IPS-20b (cell line): Measurements from ENCODE around the gene PRAC1.

Source experiments
- H3K27ac ChIP-seq: one replicate; pipeline ENCODE4 v1.5.1; 2013; ENCODE audit warnings: low read length
- H3K27me3 ChIP-seq: 2 replicates; pipeline ENCODE4 v1.6.1; 2013; ENCODE audit warnings: mild to moderate bottlenecking, low read length, inconsistent platforms; ENCODE audit not compliant: insufficient read depth
- H3K36me3 ChIP-seq: 2 replicates; pipeline ENCODE4 v1.6.1; 2013; ENCODE audit warnings: low read depth, mild to moderate bottlenecking, inconsistent platforms, low read length, moderate library complexity; ENCODE audit not compliant: insufficient read depth
- H3K4me1 ChIP-seq: 2 replicates; pipeline ENCODE4 v1.6.1; 2013; ENCODE audit warnings: mild to moderate bottlenecking, control low read depth, inconsistent platforms, low read length, moderate library complexity; ENCODE audit not compliant: insufficient read depth
- H3K4me3 ChIP-seq: 2 replicates; pipeline ENCODE4 v1.5.1; 2013; ENCODE audit warnings: mild to moderate bottlenecking, low read length, inconsistent platforms
- H3K9ac ChIP-seq: 2 replicates; pipeline ENCODE4 v1.6.1; 2013; ENCODE audit warnings: low read depth, mild to moderate bottlenecking, inconsistent platforms, low read length, moderate library complexity
- H3K9me3 ChIP-seq: 2 replicates; pipeline ENCODE4 v1.6.1; 2013; ENCODE audit warnings: mild to moderate bottlenecking, low read depth, low read length, inconsistent platforms; ENCODE audit not compliant: insufficient read depth

PRAC1 gene

DNA sequence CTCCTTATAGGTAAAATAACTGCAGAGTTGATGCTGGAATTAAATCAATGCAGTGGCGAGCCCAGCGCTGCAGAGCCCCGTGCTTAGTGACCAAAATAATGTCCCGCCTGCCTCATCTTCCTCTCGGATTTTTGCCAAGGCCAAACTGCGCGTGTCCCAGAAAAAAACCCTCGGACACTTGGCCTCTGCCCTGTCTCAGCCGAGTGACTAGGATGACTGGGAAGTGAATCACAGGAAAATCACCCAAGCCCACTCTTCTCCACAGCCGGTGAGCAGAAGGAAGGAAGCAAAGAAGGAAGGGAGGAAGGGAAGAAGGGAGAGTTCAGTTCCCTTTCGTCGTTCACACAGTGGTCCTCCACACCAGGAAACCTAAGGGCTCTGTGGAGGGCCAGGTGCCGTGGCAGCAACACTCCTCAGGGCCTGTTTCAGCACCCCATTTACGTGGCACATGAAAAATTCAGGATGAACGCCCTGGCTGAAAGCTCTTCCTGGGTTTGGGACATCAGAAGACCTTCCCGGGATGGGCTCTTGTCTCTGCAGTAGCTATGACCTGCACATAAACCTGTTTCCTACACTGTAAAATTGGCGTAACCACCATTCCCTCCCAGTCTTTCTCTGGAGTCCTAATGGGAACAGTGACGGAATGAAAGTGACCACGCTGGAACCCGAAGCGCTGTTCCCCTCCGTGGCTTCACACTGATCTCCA, 31.6 kb upstream of the PRAC1 start:
- Histone ChIP-seq H3K4me1 (no peaks in the 10 kb centered on the region), H3K27me3 (peaks cover 99% of the 10 kb centered on the region), H3K9ac (no peak overlapping the region), H3K27ac (no peak overlapping the region), H3K36me3 (no peaks in the 10 kb centered on the region), H3K9me3 (peaks cover 12% of the 10 kb centered on the region; the same call in 1 of the 2 replicates), H3K4me3 (no peak overlapping the region)

DNA sequence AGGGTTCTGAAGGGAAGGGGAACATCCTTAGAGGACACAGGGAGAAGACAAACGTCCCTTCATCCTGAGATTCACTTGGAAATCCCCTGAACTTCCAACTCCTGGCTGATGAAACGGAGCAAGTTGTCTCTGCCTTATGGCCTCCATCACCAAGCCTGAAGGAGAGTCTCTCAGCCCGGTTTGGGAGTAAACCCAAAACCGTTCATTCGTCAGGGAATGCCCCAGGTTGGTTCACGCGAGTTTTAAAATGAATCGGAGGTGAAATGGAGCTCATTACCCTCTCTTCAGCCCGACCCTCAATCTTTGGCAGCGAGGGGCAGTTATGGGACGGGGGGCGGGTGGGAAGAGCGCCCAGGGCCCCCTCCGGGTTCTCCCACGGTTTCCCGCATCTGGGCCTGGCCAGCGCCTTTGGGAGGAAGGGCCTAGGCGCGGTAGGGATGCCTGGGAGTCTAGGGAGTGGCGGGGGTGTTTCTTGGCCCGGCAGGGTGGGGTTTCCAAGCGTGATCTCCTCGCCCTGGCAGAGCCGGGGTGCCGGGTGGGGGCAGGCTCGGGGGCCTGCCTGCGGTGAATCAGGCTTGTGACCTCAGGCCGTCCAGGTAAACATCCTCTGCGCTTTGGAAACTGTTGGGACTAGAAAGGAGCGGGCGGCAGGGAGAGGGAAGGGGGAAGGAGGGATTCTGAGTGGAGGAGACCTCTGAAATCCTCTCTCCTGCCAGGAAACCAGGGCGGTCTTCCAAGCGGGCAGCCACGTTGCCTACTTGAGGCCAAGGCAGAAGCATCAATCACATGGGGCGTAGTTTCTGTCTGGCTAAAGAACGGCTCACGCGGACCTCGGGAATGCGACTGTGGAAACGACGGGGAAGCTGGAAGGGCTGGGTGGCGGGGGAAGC, 30.3 kb upstream of the PRAC1 start:
- H3K27me3 ChIP-seq, result peaks cover 100% of the 10 kb centered on the region
- no peak overlapping the region for H3K9ac ChIP-seq
- no peaks in the 10 kb centered on the region for H3K4me1 ChIP-seq
- no peaks in the 10 kb centered on the region for H3K36me3 ChIP-seq
- H3K9me3 ChIP-seq, result peaks cover 12% of the 10 kb centered on the region; the same call in 1 of the 2 replicates
- no peak overlapping the region for H3K4me3 ChIP-seq
- no peak overlapping the region for H3K27ac ChIP-seq

DNA sequence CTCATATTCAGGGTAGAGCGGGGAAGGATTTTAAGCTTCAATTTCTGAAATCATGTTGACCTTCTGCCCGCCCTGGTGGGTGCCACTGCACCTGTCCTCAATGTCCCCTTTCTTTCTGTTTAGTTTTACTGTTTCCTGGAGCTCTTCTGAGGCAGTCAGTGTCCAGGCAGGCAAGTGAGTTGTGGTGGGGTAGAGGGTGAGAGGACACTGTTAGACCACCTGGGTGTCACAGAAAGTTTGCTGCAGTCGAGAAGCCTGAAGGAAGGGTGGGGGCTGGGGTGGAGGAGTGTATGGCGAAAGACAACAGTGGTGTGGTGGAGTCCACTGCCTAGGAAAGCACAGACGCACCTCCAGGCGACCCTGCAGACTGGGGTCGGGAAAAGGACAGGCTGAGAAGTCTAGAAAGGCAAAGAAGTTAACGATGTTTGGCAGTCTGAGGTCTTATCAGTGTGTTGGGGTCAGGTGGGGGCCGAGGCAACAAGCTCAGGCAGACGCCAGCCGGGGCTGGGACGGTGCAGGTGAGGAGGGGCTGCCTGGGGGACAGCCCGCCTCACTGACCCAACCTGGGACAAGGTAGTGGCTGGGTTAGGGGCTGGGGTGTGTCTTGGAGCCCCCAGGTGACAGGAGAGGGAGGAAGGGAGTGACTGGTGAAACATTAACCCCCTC, 29.5 kb upstream of the PRAC1 start:
- H3K9ac ChIP-seq, result no peak overlapping the region
- H3K36me3 ChIP-seq, result no peaks in the 10 kb centered on the region
- H3K27ac ChIP-seq, result no peak overlapping the region
- peaks cover 100% of the 10 kb centered on the region for H3K27me3 ChIP-seq
- H3K4me3 ChIP-seq, result no peak overlapping the region
- no peaks in the 10 kb centered on the region for H3K4me1 ChIP-seq
- peaks cover 12% of the 10 kb centered on the region; the same call in 1 of the 2 replicates for H3K9me3 ChIP-seq

DNA sequence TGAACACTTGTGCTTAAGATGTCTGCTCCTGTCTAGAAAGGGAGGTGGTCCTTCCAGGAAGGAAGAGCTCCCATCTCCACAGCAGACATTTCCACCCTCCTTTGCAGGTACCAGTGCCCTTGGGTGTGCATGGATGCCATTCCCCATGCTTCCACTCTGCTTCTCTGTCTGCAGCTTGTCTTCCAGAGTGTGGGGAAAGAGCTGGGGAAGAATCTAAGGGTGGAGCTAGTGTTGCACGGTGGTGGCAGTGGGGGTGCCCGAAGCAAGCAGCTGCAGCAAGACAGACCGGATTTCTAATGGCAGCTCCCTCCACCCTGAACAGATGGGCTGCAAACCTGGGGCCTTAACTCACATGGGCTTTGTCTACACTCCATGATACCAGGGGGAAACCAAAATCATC, 28.9 kb upstream of the PRAC1 start:
- Histone ChIP-seq H3K9ac (no peak overlapping the region), H3K4me3 (no peak overlapping the region), H3K27ac (no peak overlapping the region), H3K27me3 (peaks cover 100% of the 10 kb centered on the region), H3K4me1 (no peaks in the 10 kb centered on the region), H3K36me3 (no peaks in the 10 kb centered on the region), H3K9me3 (peaks cover 12% of the 10 kb centered on the region; the same call in 1 of the 2 replicates)

DNA sequence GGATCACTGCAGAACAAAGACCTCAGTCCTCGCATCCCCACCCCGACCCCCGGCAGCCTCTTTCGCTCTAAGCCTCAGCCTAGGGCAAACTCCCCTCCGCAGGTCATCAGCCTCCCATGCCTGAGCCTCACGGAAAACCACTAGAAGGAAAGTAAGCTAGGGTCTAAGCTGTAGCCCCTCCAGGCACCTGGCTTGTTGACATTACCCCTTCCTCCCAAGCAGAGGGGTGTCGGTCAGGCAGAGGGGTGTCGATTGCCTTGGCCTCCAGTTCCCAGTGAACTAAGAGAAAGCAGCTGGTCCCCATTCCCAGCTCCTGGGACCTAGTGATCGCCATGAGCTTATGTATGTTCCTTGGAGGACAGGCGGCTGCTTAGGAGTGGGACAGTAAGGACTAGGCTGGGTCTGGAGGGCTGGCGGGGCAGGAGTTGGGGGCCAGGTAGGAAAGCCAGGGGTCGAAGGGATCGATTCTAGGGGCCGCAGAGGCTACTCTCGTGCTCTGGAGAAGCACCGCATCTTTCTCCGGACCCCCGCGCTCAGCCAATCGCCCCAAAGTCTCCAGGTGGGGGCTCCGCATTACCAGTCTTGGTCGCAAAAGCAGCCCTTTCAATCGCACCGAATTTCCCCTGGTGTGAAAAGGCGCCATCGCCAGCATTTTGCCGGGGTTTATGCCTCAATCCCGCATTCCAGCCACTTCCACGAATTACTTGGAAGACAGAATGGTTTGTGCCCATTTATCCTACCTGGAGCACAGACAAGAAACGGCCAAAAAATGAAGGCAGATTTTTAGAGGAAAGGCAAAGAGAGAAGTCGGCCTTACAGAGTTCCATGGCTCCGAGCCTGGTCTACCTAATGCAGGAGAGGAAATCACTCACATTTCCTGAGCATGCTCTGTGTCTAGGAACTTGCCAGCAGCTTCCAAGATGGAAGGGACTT, 27.6 kb upstream of the PRAC1 start:
- Histone ChIP-seq H3K9me3 (peaks cover 12% of the 10 kb centered on the region; the same call in 1 of the 2 replicates), H3K4me1 (no peaks in the 10 kb centered on the region), H3K27me3 (peaks cover 100% of the 10 kb centered on the region), H3K36me3 (no peaks in the 10 kb centered on the region), H3K4me3 (no peak overlapping the region), H3K9ac (no peak overlapping the region), H3K27ac (no peak overlapping the region)

DNA sequence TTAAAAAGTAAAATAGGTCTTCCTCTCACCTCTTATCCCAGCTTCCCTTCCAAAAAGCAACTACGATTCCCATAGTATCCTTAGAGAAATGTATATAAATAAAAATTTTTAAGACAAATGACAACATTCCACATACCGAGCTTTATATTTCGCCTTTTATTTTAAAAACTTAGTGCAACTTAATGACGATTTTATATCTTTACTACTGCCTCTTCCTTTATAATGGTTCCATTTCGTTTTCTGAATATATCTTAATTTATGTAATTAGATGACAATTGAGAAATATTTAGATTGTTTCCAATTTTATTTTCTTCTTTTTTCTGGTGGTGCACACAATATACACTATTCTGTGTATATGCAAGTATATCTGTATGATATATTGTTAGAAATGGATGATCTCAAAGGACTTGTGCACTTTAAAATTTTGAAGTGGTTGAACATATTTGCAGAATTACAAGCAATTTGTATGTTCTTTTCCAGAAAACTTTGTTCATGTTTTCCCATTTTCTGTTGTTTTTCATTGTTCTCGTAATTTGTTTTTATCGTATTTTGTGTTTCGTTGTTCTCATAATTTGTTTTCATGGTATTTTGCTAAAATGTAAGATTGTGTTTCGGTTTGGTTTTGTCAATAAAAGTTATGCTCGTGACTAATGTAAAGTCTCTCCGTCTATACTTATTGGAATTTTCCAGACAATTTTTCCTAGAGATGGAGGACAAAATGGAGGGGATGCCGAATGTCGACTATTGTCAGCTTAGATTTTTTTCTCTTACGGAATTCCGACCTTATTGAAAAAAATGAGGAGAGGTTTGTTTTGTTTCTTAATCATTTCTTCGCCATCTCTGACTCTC, 26.6 kb upstream of the PRAC1 start:
- Histone ChIP-seq H3K27me3 (peaks cover 100% of the 10 kb centered on the region), H3K4me3 (no peak overlapping the region), H3K36me3 (no peaks in the 10 kb centered on the region), H3K9me3 (peaks cover 12% of the 10 kb centered on the region; the same call in 1 of the 2 replicates), H3K27ac (no peak overlapping the region), H3K9ac (no peak overlapping the region), H3K4me1 (no peaks in the 10 kb centered on the region)

DNA sequence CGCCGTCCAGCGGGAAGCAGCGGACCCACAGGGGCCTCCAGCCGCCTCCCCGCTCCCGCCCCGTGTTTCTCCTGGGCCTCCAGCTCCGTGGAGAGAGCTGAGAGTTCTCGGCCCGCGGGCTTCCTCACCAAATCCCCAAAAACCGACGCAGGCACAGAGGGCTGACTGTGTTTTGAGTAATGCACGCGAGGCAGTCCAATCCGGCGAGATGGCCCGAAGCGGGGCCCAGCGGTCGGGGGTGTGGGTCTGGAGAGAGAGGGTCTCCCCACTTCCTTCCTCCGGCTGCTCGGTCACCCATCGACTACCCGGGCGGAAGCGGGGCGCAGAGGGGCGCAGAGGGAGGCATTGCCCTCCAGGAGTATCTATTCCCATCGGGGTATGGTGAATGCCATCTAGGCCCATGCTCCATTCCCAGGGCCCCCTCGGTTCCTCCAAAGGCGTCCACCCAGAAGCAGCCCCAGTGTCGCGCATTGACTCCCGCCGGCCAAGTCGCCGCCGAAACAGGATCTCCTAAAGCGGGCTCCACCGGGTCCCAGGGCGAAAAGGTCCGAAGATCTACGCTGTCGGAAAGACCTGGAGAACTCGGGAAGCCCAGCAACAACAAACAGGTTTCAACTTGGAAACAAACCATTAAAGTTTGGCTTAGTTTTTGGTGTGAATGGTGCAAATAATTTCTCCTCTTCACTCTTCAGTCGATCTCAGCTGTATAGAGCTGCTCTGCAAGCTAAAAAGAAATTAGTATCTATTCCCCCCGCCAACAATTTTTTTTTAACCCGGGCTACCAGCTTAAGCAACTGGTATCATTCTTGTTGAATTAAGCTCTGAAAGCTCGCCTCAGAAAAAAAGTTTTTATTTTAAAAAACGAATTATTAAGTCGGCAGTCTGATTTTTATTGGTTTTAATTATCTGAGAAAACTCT, 25.4 kb upstream of the PRAC1 start:
- Histone ChIP-seq H3K9ac (no peak overlapping the region), H3K9me3 (peaks cover 9% of the 10 kb centered on the region; the same call in 1 of the 2 replicates), H3K27me3 (peaks cover 100% of the 10 kb centered on the region), H3K4me3 (no peak overlapping the region), H3K27ac (no peak overlapping the region), H3K36me3 (no peaks in the 10 kb centered on the region), H3K4me1 (no peaks in the 10 kb centered on the region)

DNA sequence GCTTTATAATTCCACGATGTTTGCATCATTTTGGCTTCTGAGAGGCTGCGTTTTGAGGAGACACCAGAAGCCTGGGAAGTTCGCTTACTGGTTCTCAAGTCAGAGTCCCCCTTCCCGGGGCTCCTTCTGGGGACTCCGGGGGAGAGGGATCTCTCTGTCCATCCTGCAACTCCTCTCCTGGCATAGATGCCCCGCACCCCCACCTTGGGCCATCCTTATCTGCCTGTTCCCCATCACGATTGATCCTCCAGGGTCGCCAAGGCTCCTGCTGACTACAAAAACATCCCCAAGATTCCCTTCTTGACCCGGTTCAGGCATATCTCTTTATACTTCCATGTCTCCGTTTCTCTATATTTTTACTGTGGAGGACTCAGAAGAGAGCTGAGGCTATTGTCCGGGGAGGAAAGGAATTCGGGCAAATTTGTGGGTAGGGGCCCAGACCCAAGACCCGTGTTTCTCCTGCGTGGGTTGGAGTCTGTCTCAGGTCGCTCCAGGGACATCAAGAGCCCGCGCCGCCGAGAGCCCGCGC, 24.7 kb upstream of the PRAC1 start:
- H3K9me3 ChIP-seq, result peaks cover 9% of the 10 kb centered on the region; the same call in 1 of the 2 replicates
- no peak overlapping the region for H3K9ac ChIP-seq
- no peak overlapping the region for H3K27ac ChIP-seq
- H3K4me1 ChIP-seq, result no peaks in the 10 kb centered on the region
- no peaks in the 10 kb centered on the region for H3K36me3 ChIP-seq
- H3K4me3 ChIP-seq, result no peak overlapping the region
- peaks cover 100% of the 10 kb centered on the region for H3K27me3 ChIP-seq

DNA sequence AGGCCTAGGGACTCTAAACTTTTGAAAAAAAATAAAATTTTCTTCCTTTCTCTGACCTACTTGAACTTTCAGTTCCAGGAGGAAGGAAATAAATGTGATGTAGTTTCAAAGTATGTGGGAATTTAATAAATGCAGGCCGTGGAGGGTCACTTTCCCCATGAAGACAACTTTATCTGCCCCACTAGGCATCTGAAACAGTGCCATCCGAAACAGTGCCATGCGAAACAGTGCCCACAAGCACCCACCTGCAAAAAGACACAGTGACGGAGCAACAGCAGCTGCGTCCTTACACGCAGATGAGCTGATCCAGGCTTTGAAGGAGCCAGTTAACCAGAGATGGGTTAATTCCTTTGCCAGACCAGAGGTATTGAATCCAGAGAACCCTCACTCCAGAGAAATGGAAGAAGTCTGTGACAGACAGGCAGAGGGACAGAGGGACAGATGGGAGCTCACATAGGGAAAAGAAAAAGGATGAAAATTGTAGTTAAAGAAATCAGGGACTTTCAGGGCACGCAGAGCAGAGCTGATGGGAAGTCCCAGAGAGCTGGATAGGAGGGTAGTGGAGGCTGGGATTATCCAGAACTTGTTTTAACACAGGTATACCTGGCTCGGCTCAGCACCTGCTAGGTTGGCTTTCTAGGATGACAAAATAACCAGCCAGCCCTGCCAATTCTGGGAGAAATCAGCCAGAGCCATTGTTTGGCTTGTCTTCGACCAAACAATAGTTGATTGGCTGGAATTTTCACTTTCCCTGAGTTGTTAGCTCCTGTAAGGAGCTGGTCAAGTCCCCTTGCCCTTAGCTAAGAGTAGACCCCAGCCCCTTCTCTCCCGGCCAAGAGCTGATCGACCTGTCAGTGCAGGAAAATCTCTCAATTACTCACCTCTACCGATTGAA, 23.3 kb upstream of the PRAC1 start:
- H3K27ac ChIP-seq, result no peak overlapping the region
- no peak overlapping the region for H3K9ac ChIP-seq
- H3K4me1 ChIP-seq, result no peaks in the 10 kb centered on the region
- H3K9me3 ChIP-seq, result peaks cover 5% of the 10 kb centered on the region; the same call in 1 of the 2 replicates
- H3K36me3 ChIP-seq, result no peaks in the 10 kb centered on the region
- H3K27me3 ChIP-seq, result peaks cover 100% of the 10 kb centered on the region
- no peak overlapping the region for H3K4me3 ChIP-seq
